AG08396 (cell line): Measurements from ENCODE around the gene UNC5B.
A peak's percentile ranks its signal among the peaks of the same experiment; 100 is the strongest.

Experiments
- DNase-seq: peaks from one replicate; pipeline ENCODE4 v3.0.0; 2012; ENCODE audit warnings: low spot score, mixed read lengths

The UNC5B gene

GRCh38 chr10:71319800-71320392, 107.5 kb downstream of the UNC5B start:
- no peak for DNase-seq

- DNase-seq: no peak
Observed at GRCh38 chr10:71320592-71320991, 108.2 kb downstream of the UNC5B start.

- no peak for DNase-seq
Observed at GRCh38 chr10:71321386-71321785, 109.0 kb downstream of the UNC5B start.

- peak; percentile 38 for DNase-seq
Observed at GRCh38 chr10:71323407-71323806, 111.0 kb downstream of the UNC5B start.

- DNase-seq: no peak
Observed at GRCh38 chr10:71324743-71325142, 112.4 kb downstream of the UNC5B start.

- no peak for DNase-seq
Observed at GRCh38 chr10:71325267-71325666, 112.9 kb downstream of the UNC5B start.

- no peak for DNase-seq
Observed at GRCh38 chr10:71326464-71326881, 114.1 kb downstream of the UNC5B start.

- DNase-seq: no peak
Observed at GRCh38 chr10:71330789-71331404, 118.5 kb downstream of the UNC5B start.

- no peak for DNase-seq
Observed at GRCh38 chr10:71331736-71332135, 119.4 kb downstream of the UNC5B start.

- DNase-seq: no peak
Observed at GRCh38 chr10:71332466-71332865, 120.1 kb downstream of the UNC5B start.

- DNase-seq: no peak
Observed at GRCh38 chr10:71333129-71333887, 120.9 kb downstream of the UNC5B start.

- no peak for DNase-seq
Observed at GRCh38 chr10:71334221-71334791, 121.9 kb downstream of the UNC5B start.

- no peak for DNase-seq
Observed at GRCh38 chr10:71335173-71335708, 122.9 kb downstream of the UNC5B start.

GRCh38 chr10:71336632-71337031, 124.3 kb downstream of the UNC5B start:
- no peak for DNase-seq

- DNase-seq: no peak
Observed at GRCh38 chr10:71337219-71337701, 124.9 kb downstream of the UNC5B start.

- DNase-seq: no peak
Observed at GRCh38 chr10:71338728-71339495, 126.5 kb downstream of the UNC5B start.

- no peak for DNase-seq
Observed at GRCh38 chr10:71339796-71340589, 127.6 kb downstream of the UNC5B start.

GRCh38 chr10:71342573-71343391, 130.4 kb downstream of the UNC5B start:
- DNase-seq: no peak

- peak; percentile 16 for DNase-seq
Observed at GRCh38 chr10:71343392-71343773, 131.0 kb downstream of the UNC5B start.
